Progenitor cell of endocrine pancreas (in vitro differentiated cells): ENCODE measurements around the gene CHKB. TPM values are rescaled to one million over a fixed set of nuclear protein-coding genes. Genes with fewer than 3 reads are reported as not detected.

Experiments
- DNase-seq: peaks from one replicate; pipeline ENCODE4 v3.0.0; 2021; ENCODE audit warnings: low spot score; ENCODE audit not compliant: unreplicated experiment
- H3K27ac Mint-ChIP-seq: 2 replicates; pipeline ENCODE4 v1.8.0; 2021; ENCODE audit warnings: mild to moderate bottlenecking, moderate library complexity, mixed read lengths
- H3K27me3 Mint-ChIP-seq: 2 replicates; pipeline ENCODE4 v1.8.0; 2021; ENCODE audit warnings: mixed read lengths
- H3K36me3 Mint-ChIP-seq: 2 replicates; pipeline ENCODE4 v1.8.0; 2022; ENCODE audit warnings: mixed read lengths; ENCODE audit not compliant: insufficient read depth
- H3K4me1 Mint-ChIP-seq: 2 replicates; pipeline ENCODE4 v1.8.0; 2021; ENCODE audit warnings: low read depth, mixed read lengths
- H3K4me3 Mint-ChIP-seq: 2 replicates; pipeline ENCODE4 v1.8.0; 2021; ENCODE audit warnings: low read depth, mild to moderate bottlenecking, moderate library complexity, mixed read lengths
- H3K9me3 Mint-ChIP-seq: 2 replicates; pipeline ENCODE4 v1.8.0; 2021; ENCODE audit warnings: low read depth, mixed read lengths
- total RNA-seq: library from RNA; stranded (reverse); gene quantifications from 2 replicates; pipeline ENCODE4 v1.2.1, GENCODE V29; 2021
- TF ChIP-seq, protein P1 (sequence below): fragments of 200-600 bp; sonication (generic); IDR thresholded peaks from one replicate; pipeline ENCODE4 v1.5.0; 2021; ENCODE audit warnings: antibody characterized with exemption, mild to moderate bottlenecking; ENCODE audit not compliant: unreplicated experiment

Gene CHKB
- total RNA-seq, 1 donor from 2014 or later, result 132 TPM

DNA sequence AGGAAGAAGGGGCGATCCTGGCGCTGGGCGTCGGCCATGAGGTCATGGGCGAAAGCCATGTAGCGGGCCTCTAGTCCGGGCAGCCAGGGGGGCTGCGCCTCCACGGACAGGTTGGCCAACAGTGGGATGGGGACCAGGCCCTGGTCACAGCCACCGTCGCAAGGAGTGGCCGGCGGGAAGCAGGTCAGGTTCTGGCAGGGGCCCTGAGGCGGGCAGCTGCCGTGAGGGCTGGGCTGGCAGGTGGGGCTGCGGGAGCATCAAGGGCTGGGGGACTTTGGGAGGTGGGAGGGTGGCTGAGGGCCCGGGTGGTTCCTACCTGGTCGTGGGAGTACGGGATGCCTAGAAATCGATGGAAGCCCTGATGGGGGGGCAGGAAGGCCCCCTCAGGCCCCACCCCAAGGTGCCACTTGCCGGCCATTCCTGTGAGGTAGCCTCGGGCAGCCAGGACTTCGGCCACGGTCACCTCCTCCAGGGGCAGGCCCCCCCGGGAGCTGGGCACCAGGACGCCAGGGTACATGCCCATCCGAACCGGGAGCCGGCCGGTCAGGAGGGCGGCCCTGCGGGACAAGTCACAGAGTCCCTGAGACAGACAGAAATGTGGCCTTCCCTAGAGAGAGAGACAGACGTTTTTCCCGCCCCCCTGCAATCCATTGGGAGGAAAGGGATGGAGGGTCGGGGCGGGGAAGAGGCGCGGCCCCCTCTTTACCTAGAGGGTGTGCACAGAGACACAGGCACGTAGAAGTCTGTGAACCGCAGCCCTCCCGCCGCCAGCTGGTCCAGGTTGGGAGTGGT is 44.4 kb upstream of the CHKB start:
- Mint-ChIP-seq H3K4me1 (peaks cover 14% of the 10 kb centered on the region), H3K4me3 (peak overlapping the region; percentile 75), H3K27ac (no peak overlapping the region), H3K9me3 (no peaks in the 10 kb centered on the region), H3K36me3 (peaks cover 1% of the 10 kb centered on the region), H3K27me3 (peaks cover 6% of the 10 kb centered on the region)
- TF ChIP-seq, protein P1, sequence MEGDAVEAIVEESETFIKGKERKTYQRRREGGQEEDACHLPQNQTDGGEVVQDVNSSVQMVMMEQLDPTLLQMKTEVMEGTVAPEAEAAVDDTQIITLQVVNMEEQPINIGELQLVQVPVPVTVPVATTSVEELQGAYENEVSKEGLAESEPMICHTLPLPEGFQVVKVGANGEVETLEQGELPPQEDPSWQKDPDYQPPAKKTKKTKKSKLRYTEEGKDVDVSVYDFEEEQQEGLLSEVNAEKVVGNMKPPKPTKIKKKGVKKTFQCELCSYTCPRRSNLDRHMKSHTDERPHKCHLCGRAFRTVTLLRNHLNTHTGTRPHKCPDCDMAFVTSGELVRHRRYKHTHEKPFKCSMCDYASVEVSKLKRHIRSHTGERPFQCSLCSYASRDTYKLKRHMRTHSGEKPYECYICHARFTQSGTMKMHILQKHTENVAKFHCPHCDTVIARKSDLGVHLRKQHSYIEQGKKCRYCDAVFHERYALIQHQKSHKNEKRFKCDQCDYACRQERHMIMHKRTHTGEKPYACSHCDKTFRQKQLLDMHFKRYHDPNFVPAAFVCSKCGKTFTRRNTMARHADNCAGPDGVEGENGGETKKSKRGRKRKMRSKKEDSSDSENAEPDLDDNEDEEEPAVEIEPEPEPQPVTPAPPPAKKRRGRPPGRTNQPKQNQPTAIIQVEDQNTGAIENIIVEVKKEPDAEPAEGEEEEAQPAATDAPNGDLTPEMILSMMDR, result no peak
- DNase-seq, result no peak

DNA sequence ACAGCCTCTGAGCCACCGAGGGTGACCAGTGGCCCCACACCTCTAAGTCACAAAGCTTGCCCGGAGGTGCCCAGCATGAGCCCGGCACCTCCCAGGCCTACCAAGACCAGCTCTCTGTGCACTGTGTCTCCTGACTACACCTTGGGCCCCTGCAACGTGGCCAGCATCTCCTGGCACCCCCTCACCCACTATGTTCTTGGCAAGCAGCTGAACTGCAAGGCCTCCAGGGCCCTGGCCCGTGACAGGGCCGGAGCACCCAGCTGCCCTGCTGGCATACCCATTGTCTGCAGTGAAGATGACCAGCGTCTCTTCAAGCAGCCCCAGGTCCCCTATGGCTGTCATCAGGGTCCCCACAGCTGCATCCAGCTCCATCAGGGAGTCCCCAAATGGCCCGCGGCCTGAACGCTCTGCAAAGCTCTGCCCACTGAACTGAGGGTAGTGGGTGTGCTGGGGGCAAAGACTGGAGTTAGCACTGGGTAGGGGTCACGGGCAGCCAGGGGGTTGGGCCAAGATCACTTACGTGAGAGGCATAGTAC is 43.7 kb upstream of the CHKB start:
- no peak overlapping the region for H3K27ac Mint-ChIP-seq
- H3K4me1 Mint-ChIP-seq, result peaks cover 21% of the 10 kb centered on the region
- TF ChIP-seq, protein P1, result no peak
- H3K4me3 Mint-ChIP-seq, result peak overlapping the region; percentile 35
- peaks cover 1% of the 10 kb centered on the region for H3K36me3 Mint-ChIP-seq
- no peaks in the 10 kb centered on the region for H3K9me3 Mint-ChIP-seq
- DNase-seq, result no peak
- peaks cover 8% of the 10 kb centered on the region for H3K27me3 Mint-ChIP-seq

DNA sequence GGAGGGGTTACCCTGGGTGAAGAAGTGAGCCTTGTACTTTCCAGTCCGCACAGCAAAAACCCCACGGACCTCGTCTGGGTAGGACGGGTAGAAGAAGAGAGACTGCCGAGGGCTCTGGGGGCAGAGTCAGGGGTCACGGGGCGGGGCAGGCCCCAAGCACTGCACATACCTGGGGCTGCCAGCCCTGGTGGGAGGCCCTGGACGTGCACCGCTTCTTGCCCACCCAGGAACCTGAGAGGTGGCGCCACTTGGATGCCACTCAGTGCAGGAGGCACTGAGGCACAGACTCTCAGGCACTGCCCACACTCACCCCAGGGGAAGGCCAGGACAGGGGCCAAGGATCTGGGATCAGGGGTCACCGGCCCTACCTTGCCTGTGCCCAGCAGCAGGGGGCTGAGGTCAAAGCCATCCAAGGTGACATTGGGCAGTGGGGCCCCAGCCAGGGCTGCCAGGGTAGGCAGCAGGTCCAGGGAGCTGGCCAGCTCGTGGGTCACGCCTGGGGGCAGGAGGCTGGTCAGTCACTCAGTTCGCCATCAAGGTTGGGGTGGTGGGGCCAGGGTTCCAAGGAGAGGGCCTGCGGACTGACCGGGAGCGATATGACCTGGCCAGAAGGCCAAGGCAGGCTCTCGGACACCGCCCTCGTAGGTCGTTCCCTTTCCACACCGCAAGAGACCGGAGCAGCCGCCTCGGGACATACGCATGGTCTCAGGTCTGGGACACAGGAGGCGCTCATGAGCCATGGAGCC is 43.1 kb upstream of the CHKB start:
- DNase-seq, result no peak
- peaks cover 27% of the 10 kb centered on the region for H3K4me1 Mint-ChIP-seq
- no peak overlapping the region for H3K4me3 Mint-ChIP-seq
- peaks cover 1% of the 10 kb centered on the region for H3K36me3 Mint-ChIP-seq
- no peaks in the 10 kb centered on the region for H3K9me3 Mint-ChIP-seq
- H3K27ac Mint-ChIP-seq, result no peak overlapping the region
- peaks cover 14% of the 10 kb centered on the region for H3K27me3 Mint-ChIP-seq
- TF ChIP-seq, protein P1, result no peak

DNA sequence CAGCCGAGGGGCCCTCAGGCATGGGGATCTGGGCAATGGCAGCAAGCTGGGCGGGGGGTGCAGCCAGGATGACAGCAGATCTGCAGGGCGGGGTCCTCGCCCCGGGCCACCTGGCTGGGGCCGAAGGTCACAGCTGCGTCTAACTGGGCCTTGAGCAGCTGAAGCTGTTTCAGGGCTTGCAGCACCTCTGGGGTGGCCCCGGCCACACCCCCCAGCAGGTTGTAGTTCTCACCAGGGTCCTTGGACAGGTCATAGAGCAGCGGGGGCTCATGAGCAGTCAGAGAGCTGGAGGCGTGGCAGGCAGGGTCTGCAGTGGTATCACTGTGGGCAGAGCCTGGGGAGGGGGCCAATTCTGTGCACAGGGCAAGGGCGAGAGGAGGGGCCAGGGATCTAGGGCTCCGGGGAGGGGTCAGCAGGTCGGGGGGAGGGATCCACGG is 42.5 kb upstream of the CHKB start:
- H3K27me3 Mint-ChIP-seq, result peaks cover 12% of the 10 kb centered on the region
- H3K36me3 Mint-ChIP-seq, result peaks cover 1% of the 10 kb centered on the region
- no peak for DNase-seq
- H3K27ac Mint-ChIP-seq, result no peak overlapping the region
- H3K4me3 Mint-ChIP-seq, result no peak overlapping the region
- H3K4me1 Mint-ChIP-seq, result peaks cover 30% of the 10 kb centered on the region
- no peaks in the 10 kb centered on the region for H3K9me3 Mint-ChIP-seq
- TF ChIP-seq, protein P1, result no peak

DNA sequence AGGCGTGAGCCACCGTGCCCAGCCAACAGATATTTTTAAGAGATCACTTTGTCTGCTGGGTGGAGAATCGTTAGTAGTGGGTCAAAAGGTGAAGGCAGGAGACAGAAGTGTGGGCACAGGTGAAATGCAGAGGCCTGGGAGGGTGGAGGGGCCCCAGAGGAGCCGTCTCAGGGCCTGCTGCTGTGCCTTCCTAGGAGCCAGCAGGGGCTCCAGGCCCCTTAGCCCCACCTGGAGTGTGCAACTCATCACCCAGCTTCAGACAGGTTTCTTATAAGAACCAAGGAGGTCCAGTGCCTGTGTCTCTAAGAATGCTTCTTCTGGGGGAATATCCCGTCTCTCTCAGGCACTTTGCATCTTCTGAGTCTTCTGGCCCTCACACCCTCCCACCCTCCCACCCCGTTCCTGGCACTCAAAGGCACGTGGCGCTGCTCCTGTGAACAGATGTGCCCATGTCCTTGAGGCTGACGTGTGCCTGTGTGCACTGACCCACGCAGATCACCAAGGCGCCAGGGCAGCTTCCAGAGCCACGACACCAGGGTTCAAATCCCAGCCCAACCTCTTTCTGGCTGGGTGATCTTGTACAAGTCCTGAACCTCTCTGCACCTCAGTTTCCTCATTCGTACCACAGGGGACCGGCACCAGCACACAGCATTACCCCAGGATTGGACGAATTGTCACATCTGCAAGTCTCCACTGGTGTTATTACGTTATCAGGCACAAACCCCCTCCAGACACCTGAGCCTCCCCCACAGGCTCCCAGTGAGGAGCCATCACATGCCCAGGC is 41.9 kb upstream of the CHKB start:
- no peak overlapping the region for H3K4me3 Mint-ChIP-seq
- H3K4me1 Mint-ChIP-seq, result peaks cover 29% of the 10 kb centered on the region
- peaks cover 13% of the 10 kb centered on the region for H3K27me3 Mint-ChIP-seq
- TF ChIP-seq, protein P1, result no peak
- H3K9me3 Mint-ChIP-seq, result no peaks in the 10 kb centered on the region
- no peak overlapping the region for H3K27ac Mint-ChIP-seq
- peaks cover 1% of the 10 kb centered on the region for H3K36me3 Mint-ChIP-seq
- no peak for DNase-seq
